Measurements from ENCODE around the gene MPRIP.
A peak's percentile ranks its signal among the peaks of the same experiment; 100 is the strongest.

The MPRIP gene

GRCh38 chr17:17171186-17171585, 128.9 kb downstream of the MPRIP start:
- TF ChIP-seq CTCF (conservative IDR thresholded peaks at IDR 0.05; ENCODE audit: low read depth, low read length): no peak
- DNase-seq (ENCODE audit: low read depth): no peak
- no peak overlapping the region for H3K4me3 ChIP-seq (ENCODE audit: low read depth, low read length)

DNA sequence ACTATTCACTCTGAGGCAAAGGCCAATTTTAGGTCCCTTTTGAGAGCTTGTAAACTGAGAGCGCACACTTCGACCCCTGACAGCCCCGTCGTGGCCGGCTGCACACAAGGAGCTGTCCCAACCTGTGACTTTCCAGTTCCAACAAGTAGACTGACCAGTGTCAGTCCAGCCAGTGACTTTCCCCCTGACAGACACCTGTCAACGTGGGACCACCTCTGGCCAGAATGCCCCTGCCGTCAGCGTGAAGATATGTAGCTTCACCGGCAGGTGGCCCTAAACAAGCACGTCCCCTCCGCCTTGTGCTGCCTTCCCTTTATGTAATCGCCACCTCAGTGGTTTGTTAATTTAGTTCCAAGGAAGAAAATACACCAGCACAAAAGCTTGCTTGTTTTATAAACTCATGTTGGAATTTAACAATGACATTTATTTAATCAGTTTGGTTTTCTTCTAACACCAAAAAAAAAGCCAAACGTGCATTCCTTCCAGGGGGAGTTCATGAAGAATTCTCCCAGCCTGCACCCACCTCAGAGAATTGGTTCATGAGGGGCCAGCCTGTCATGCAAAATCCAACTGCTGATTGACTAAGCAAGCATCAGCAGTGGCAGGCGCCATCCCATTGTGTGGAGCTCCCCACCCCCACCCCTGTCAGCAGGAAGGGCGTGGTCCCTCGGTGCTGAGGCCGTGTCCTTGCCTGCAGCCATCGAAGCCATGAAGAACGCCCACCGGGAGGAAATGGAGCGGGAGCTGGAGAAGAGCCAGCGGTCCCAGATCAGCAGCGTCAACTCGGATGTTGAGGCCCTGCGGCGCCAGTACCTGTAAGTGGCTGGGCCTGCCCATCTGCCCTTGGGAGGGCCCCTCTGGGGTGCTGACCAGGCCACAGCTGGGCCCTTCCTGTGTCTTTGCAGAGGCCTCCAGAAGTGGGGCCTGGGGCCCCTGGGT, 130.0 kb downstream of the MPRIP start:
- no peak overlapping the region for H3K4me3 ChIP-seq (ENCODE audit: low read depth, low read length)
- no peak for DNase-seq (ENCODE audit: low read depth)
- TF ChIP-seq CTCF (conservative IDR thresholded peaks at IDR 0.05; ENCODE audit: low read depth, low read length): peak; percentile 28

- DNase-seq (ENCODE audit: low read depth): no peak
- TF ChIP-seq CTCF (conservative IDR thresholded peaks at IDR 0.05; ENCODE audit: low read depth, low read length): no peak
- H3K4me3 ChIP-seq (ENCODE audit: low read depth, low read length): no peak overlapping the region
These were observed 130.7 kb downstream of the MPRIP start for GRCh38 chr17:17172990-17173389.

DNA sequence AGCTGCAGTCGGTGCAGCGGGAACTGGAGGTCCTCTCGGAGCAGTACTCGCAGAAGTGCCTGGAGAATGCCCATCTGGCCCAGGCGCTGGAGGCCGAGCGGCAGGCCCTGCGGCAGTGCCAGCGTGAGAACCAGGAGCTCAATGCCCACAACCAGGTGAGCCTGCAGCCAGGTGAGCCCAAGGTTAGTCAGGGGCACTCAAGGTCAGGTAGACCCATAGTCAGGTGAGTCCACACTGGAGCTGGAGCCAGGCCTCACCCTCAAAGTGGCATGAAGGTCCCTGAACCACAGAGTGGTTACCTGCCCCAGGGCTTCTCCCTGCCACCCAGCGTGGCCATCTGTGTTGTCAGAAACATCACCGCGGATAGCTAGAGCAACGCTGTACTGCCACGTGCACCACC, 131.7 kb downstream of the MPRIP start:
- H3K4me3 ChIP-seq (ENCODE audit: low read depth, low read length): no peak overlapping the region
- no peak for TF ChIP-seq CTCF (conservative IDR thresholded peaks at IDR 0.05; ENCODE audit: low read depth, low read length)
- no peak for DNase-seq (ENCODE audit: low read depth)

- no peak for TF ChIP-seq CTCF (conservative IDR thresholded peaks at IDR 0.05; ENCODE audit: low read depth, low read length)
- H3K4me3 ChIP-seq (ENCODE audit: low read depth, low read length): no peak overlapping the region
- DNase-seq (ENCODE audit: low read depth): no peak
These were observed 133.1 kb downstream of the MPRIP start for GRCh38 chr17:17175340-17175739.

DNA sequence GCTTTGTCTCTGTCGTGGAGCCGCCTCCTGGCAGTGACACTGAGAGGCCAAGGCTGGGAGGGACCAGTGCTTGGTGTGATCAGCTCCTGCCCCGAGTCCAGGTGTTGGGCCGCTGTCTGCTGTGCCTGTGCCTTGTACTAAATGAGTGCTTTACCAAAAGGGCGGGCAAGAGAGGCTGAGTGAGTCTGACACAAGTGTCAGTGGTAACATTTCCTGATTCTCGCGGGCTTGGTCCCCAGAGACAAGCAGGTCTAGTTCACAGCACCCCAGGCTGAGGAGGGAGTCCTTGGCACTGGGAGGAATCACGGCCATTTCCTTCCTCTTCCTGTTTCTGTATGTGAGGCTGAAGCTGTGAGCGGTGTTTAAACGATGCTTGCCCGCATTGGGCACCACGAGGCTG, 133.7 kb downstream of the MPRIP start:
- no peak for DNase-seq (ENCODE audit: low read depth)
- no peak for TF ChIP-seq CTCF (conservative IDR thresholded peaks at IDR 0.05; ENCODE audit: low read depth, low read length)
- H3K4me3 ChIP-seq (ENCODE audit: low read depth, low read length): no peak overlapping the region

DNA sequence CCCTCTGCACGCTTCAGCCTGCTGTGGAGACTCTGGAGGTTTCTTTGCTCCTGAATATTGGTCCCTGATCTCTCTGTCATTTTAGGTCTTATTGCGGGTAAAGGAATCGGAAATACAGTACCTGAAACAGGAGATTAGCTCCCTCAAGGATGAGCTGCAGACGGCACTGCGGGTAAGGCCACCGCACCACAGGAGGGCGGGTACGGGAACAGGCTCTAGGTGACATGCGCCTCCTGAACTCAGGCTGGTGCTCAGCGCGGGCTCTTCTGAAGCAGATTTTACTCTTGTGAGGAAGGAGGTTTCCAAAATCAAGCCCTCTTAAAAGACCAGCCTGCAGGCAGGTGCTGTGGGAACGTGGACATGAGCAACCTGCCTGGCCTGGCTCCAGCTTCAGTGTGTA, 134.1 kb downstream of the MPRIP start:
- DNase-seq (ENCODE audit: low read depth): no peak
- no peak overlapping the region for H3K4me3 ChIP-seq (ENCODE audit: low read depth, low read length)
- no peak for TF ChIP-seq CTCF (conservative IDR thresholded peaks at IDR 0.05; ENCODE audit: low read depth, low read length)

All from choroid plexus epithelial cell (primary cell).